GM18507 (cell line): ENCODE data around the gene MST1R.
"Not testable (repeated sequence)": the region's sequence is repeated elsewhere in the genome, so short reads cannot be mapped to it uniquely, and the experiment has no call there.

Source experiments
- DNase-seq: peaks from one replicate; pipeline ENCODE4 v3.0.0; 2011; ENCODE audit warnings: low read depth; ENCODE audit not compliant: insufficient read length; ENCODE audit errors: extremely low spot score
- FAIRE-seq: peaks from 2 replicates; lab custom pipeline; 2011; peaks lifted over from hg19 to GRCh38; lab: Jason Lieb, UNC

The MST1R gene

GRCh38 chr3:49903451-49904424, at the start of gene MST1R:
MST1R (minus strand) TSS chr3:49903873; CDS start chr3:49903609, 264 bp downstream.
- peak; percentile 83 for FAIRE-seq
- peak; percentile 71 for DNase-seq

- DNase-seq (no peak), FAIRE-seq (no peak)
These were observed 49.3 kb upstream of the MST1R start for GRCh38 chr3:49952924-49953323.

- DNase-seq (no peak), FAIRE-seq (peak; percentile 79)
These were observed 39.0 kb upstream of the MST1R start for GRCh38 chr3:49942651-49943050.

GRCh38 chr3:49940667-49941249, 37.1 kb upstream of the MST1R start:
- FAIRE-seq, result peak; percentile 56
- DNase-seq, result no peak

GRCh38 chr3:49939858-49940666, 36.4 kb upstream of the MST1R start, which contains the start of gene RBM6:
RBM6 (plus strand) TSS chr3:49940150; CDS start chr3:49962642, 22,492 bp downstream.
- DNase-seq, result peak; percentile 96
- peak; percentile 98 for FAIRE-seq

GRCh38 chr3:49937090-49937489, 33.4 kb upstream of the MST1R start:
- FAIRE-seq (no peak), DNase-seq (no peak)

GRCh38 chr3:49932281-49932680, 28.6 kb upstream of the MST1R start:
- FAIRE-seq, DNase-seq: not testable (repeated sequence)

- no peak for DNase-seq
- no peak for FAIRE-seq
These were observed 27.2 kb upstream of the MST1R start for GRCh38 chr3:49930922-49931321.

GRCh38 chr3:49930168-49930690, 26.6 kb upstream of the MST1R start:
- no peak for DNase-seq
- FAIRE-seq, result no peak

- peak; percentile 84 for FAIRE-seq
- DNase-seq, result peak; percentile 77
These were observed 25.9 kb upstream of the MST1R start, which contains the start of gene MON1A for GRCh38 chr3:49929291-49930167. MON1A (minus strand) TSS chr3:49929811; CDS start chr3:49913346, 16,465 bp downstream.

GRCh38 chr3:49928481-49929017, 24.9 kb upstream of the MST1R start:
- DNase-seq (no peak), FAIRE-seq (no peak)

GRCh38 chr3:49927798-49928197, 24.1 kb upstream of the MST1R start:
- FAIRE-seq, result no peak
- no peak for DNase-seq

GRCh38 chr3:49926117-49926728, 22.6 kb upstream of the MST1R start:
- no peak for FAIRE-seq
- no peak for DNase-seq

GRCh38 chr3:49925485-49925884, 21.8 kb upstream of the MST1R start:
- FAIRE-seq (no peak), DNase-seq (no peak)

- FAIRE-seq (no peak), DNase-seq (no peak)
These were observed 21.0 kb upstream of the MST1R start for GRCh38 chr3:49924683-49925082.

GRCh38 chr3:49917806-49918590, 14.3 kb upstream of the MST1R start:
- not testable (repeated sequence) for DNase-seq, FAIRE-seq

- FAIRE-seq (no peak), DNase-seq (no peak)
These were observed 13.0 kb upstream of the MST1R start for GRCh38 chr3:49916686-49917085.
